ENCODE results near the gene MPV17L2. TPM values are rescaled to one million over a fixed set of nuclear protein-coding genes. Genes with fewer than 3 reads are reported as not detected.
"Not testable (repeated sequence)": the region's sequence is repeated elsewhere in the genome, so short reads cannot be mapped to it uniquely, and the experiment has no call there.

The MPV17L2 gene
- total RNA-seq, 1 experiment from 2014 or later: 11.2 TPM

- POLR2A ChIA-PET (ENCODE audit: unreplicated experiment): no interaction called here
- CTCF ChIA-PET: interaction anchor here (0.5 to 0.6 kb wide), 2 partner anchors 103 to 288 kb away, joined by 4 to 14 read pairs; no protein-coding TSS in a partner anchor
Observed at GRCh38 chr19:18158467-18158866, 34.6 kb upstream of the MPV17L2 start.

GRCh38 chr19:18159059-18159616 is 33.9 kb upstream of the MPV17L2 start:
- peaks cover 40% of the 10 kb centered on the region for H4K20me1 ChIP-seq (ENCODE audit: insufficient read depth)
- H2AFZ ChIP-seq; H3K4me1 ChIP-seq (replicated peaks; ENCODE audit: insufficient read depth); H3K27me3 ChIP-seq (ENCODE audit: insufficient read depth, low read depth); DNase-seq; H3K9me3 ChIP-seq (ENCODE audit: insufficient read depth, low read depth); H3K4me2 ChIP-seq; H3K9me2 ChIP-seq (ENCODE audit: insufficient read depth); H3K4me3 ChIP-seq; POLR2A ChIA-PET (ENCODE audit: unreplicated experiment); H3K27ac ChIP-seq; BruUV-seq (replicated peaks): not testable (repeated sequence)
- H3K79me2 ChIP-seq (ENCODE audit: low read depth): peaks cover 28% of the 10 kb centered on the region
- peaks cover 48% of the 10 kb centered on the region for H3F3A ChIP-seq (ENCODE audit: insufficient read depth, low read depth)
- intact Hi-C loops (cut with micrococcal nuclease; ENCODE audit: unreplicated experiment): loop anchor here (5.0 kb wide), 1 partner anchor 152 kb away; the partner anchor contains the start of gene ARRDC2
- CTCF ChIA-PET: interaction anchor here (0.6 kb wide), 1 partner anchor 103 kb away, joined by 4 read pairs; no protein-coding TSS in a partner anchor
- peaks cover 21% of the 10 kb centered on the region; the same call in 1 of the 2 replicates for H3K36me3 ChIP-seq (ENCODE audit: low read depth)

More at GRCh38 chr19:18158467-18158866, 34.6 kb upstream of the MPV17L2 start:
- intact Hi-C loops (cut with micrococcal nuclease; ENCODE audit: unreplicated experiment): loop anchor here (5.0 kb wide), 1 partner anchor 151 kb away; the partner anchor contains the start of gene ARRDC2
- Histone ChIP-seq H3K4me3 (no peak overlapping the region), H2AFZ (no peak overlapping the region), H3K4me2 (no peak overlapping the region), H3K27ac (no peak overlapping the region), H3K4me1 (replicated peaks; ENCODE audit: insufficient read depth) (peaks cover 9% of the 10 kb centered on the region; the same call in 1 of the 2 replicates), H4K20me1 (ENCODE audit: insufficient read depth) (peaks cover 42% of the 10 kb centered on the region), H3F3A (ENCODE audit: insufficient read depth, low read depth) (peaks cover 48% of the 10 kb centered on the region), H3K79me2 (ENCODE audit: low read depth) (peaks cover 35% of the 10 kb centered on the region), H3K9me3 (ENCODE audit: insufficient read depth, low read depth) (no peaks in the 10 kb centered on the region), H3K27me3 (ENCODE audit: insufficient read depth, low read depth) (no peaks in the 10 kb centered on the region), H3K9me2 (ENCODE audit: insufficient read depth) (no peaks in the 10 kb centered on the region), H3K36me3 (ENCODE audit: low read depth) (peaks cover 17% of the 10 kb centered on the region; the same call in 1 of the 2 replicates)
- no peak for TF ChIP-seq CTCF (conservative IDR thresholded peaks at IDR 0.05)
- TF ChIP-seq EZH2 (IDR thresholded peaks at IDR 0.05; ENCODE audit: low read depth): no peak
- no peak for DNase-seq
- BruUV-seq (replicated peaks): no TSS peak

GRCh38 chr19:18159810-18160209 is 33.2 kb upstream of the MPV17L2 start:
- no peak overlapping the region for H3K4me2 ChIP-seq
- no peak overlapping the region for H2AFZ ChIP-seq
- peaks cover 21% of the 10 kb centered on the region; the same call in 1 of the 2 replicates for H3K36me3 ChIP-seq (ENCODE audit: low read depth)
- no peaks in the 10 kb centered on the region for H3K27me3 ChIP-seq (ENCODE audit: insufficient read depth, low read depth)
- no peaks in the 10 kb centered on the region for H3K9me2 ChIP-seq (ENCODE audit: insufficient read depth)
- no peak for TF ChIP-seq CTCF (conservative IDR thresholded peaks at IDR 0.05)
- no peak for TF ChIP-seq EZH2 (IDR thresholded peaks at IDR 0.05; ENCODE audit: low read depth)
- H3F3A ChIP-seq (ENCODE audit: insufficient read depth, low read depth): peaks cover 48% of the 10 kb centered on the region
- no peaks in the 10 kb centered on the region for H3K9me3 ChIP-seq (ENCODE audit: insufficient read depth, low read depth)
- intact Hi-C loops (cut with micrococcal nuclease; ENCODE audit: unreplicated experiment): loop anchor here (5.0 kb wide), 1 partner anchor 153 kb away; the partner anchor contains the start of gene ARRDC2
- peaks cover 33% of the 10 kb centered on the region for H4K20me1 ChIP-seq (ENCODE audit: insufficient read depth)
- peaks cover 22% of the 10 kb centered on the region for H3K79me2 ChIP-seq (ENCODE audit: low read depth)
- H3K4me1 ChIP-seq (replicated peaks; ENCODE audit: insufficient read depth): peaks cover 4% of the 10 kb centered on the region; the same call in 1 of the 2 replicates
- POLR2A ChIA-PET (ENCODE audit: unreplicated experiment): no interaction called here
- DNase-seq: no peak
- H3K4me3 ChIP-seq: no peak overlapping the region
- no TSS peak for BruUV-seq (replicated peaks)
- CTCF ChIA-PET: no interaction called here
- H3K27ac ChIP-seq: no peak overlapping the region

Measured in PC-9 (cell line).